Cardiac muscle cell (in vitro differentiated cells and primary cell): Measurements from ENCODE around the gene ZNF521. TPM values are rescaled to one million over a fixed set of nuclear protein-coding genes. Genes with fewer than 3 reads are reported as not detected.

Experiments
- DNase-seq, 2 donors: peaks; one replicate each; pipeline versions ENCODE4 v3.0.0 to v3.0.0-alpha.2; 2010 to 2017; ENCODE audit warnings: low read depth in 1 of 2, low spot score in 1 of 2
- H3K27ac ChIP-seq: fragments of 200-600 bp; sonication (generic); 2 replicates; pipeline ENCODE4 v1.5.1; 2016
- H3K27me3 ChIP-seq: fragments of 200-600 bp; sonication (generic); 2 replicates; pipeline ENCODE4 v1.6.0; 2016; ENCODE audit warnings: control low read depth
- H3K36me3 ChIP-seq: fragments of 200-600 bp; sonication (generic); 2 replicates; pipeline ENCODE4 v1.5.1; 2016; ENCODE audit warnings: control low read depth
- H3K4me1 ChIP-seq: fragments of 200-600 bp; sonication (generic); 2 replicates; pipeline ENCODE4 v1.8.1; 2017; ENCODE audit warnings: low read depth, mild to moderate bottlenecking, mixed run types
- H3K4me3 ChIP-seq: fragments of 200-600 bp; sonication (generic); 2 replicates; pipeline ENCODE4 v1.5.1; 2016; ENCODE audit warnings: mild to moderate bottlenecking
- H3K9me3 ChIP-seq: fragments of 200-600 bp; sonication (generic); 2 replicates; pipeline ENCODE4 v1.5.1; 2017; ENCODE audit warnings: low read depth, mild to moderate bottlenecking, control low read depth
- CTCF ChIP-seq: IDR thresholded peaks from 2 replicates; pipeline ENCODE4 v1.5.1; 2012; ENCODE audit warnings: low read depth, mild to moderate bottlenecking, low read length
- polyA plus RNA-seq: library from polyadenylated mRNA; unstranded; fragments of >200 nt; fragmentation: Nextera tagmentation; extraction: Ambion mirVana; gene quantifications from 2 replicates; pipeline ENCODE4 v1.2.1, GENCODE V29; 2016
- total RNA-seq: library from RNA; depleted of rRNA; stranded (reverse); fragments of >200 nt; gene quantifications from 2 replicates; pipeline ENCODE4 v1.2.3, GENCODE V29; 2016

Gene ZNF521
- total and polyA plus RNA-seq, 2 experiments from 2014 or later, result 34.2 to 442 TPM

- Histone ChIP-seq H3K36me3 (no peaks in the 10 kb centered on the region), H3K4me3 (no peak overlapping the region), H3K4me1 (peaks cover 14% of the 10 kb centered on the region), H3K27me3 (no peaks in the 10 kb centered on the region), H3K27ac (no peak overlapping the region), H3K9me3 (no peaks in the 10 kb centered on the region)
- DNase-seq, result no peak
- no peak for TF ChIP-seq CTCF
Measured at GRCh38 chr18:25176518-25177042, 175.4 kb downstream of the ZNF521 start.

GRCh38 chr18:25175558-25176517 is 176.1 kb downstream of the ZNF521 start:
- H3K36me3 ChIP-seq, result no peaks in the 10 kb centered on the region
- DNase-seq, result no peak
- peaks cover 6% of the 10 kb centered on the region for H3K4me1 ChIP-seq
- TF ChIP-seq CTCF, result no peak
- no peaks in the 10 kb centered on the region for H3K27me3 ChIP-seq
- H3K4me3 ChIP-seq, result no peak overlapping the region
- H3K9me3 ChIP-seq, result no peaks in the 10 kb centered on the region
- no peak overlapping the region for H3K27ac ChIP-seq

- no peaks in the 10 kb centered on the region for H3K9me3 ChIP-seq
- H3K4me3 ChIP-seq, result no peak overlapping the region
- H3K36me3 ChIP-seq, result no peaks in the 10 kb centered on the region
- no peak for DNase-seq
- TF ChIP-seq CTCF, result no peak
- no peaks in the 10 kb centered on the region for H3K27me3 ChIP-seq
- H3K27ac ChIP-seq, result no peak overlapping the region
- peaks cover 10% of the 10 kb centered on the region for H3K4me1 ChIP-seq
Measured at GRCh38 chr18:25174324-25174723, 177.6 kb downstream of the ZNF521 start.

- Histone ChIP-seq H3K4me1 (peaks cover 29% of the 10 kb centered on the region), H3K4me3 (no peak overlapping the region)
- TF ChIP-seq CTCF, result no peak
Measured at GRCh38 chr18:25171334-25171733, 180.6 kb downstream of the ZNF521 start.

GRCh38 chr18:25170402-25170801 is 181.6 kb downstream of the ZNF521 start:
- no peaks in the 10 kb centered on the region for H3K27me3 ChIP-seq
- H3K4me3 ChIP-seq, result no peak overlapping the region

More at GRCh38 chr18:25171334-25171733, 180.6 kb downstream of the ZNF521 start:
- Histone ChIP-seq H3K27ac (no peak overlapping the region), H3K9me3 (no peaks in the 10 kb centered on the region), H3K36me3 (no peaks in the 10 kb centered on the region), H3K27me3 (no peaks in the 10 kb centered on the region)
- no peak for DNase-seq

More at GRCh38 chr18:25170402-25170801, 181.6 kb downstream of the ZNF521 start:
- no peaks in the 10 kb centered on the region for H3K9me3 ChIP-seq
- H3K36me3 ChIP-seq, result no peaks in the 10 kb centered on the region
- H3K27ac ChIP-seq, result no peak overlapping the region
- no peak for DNase-seq
- peaks cover 34% of the 10 kb centered on the region for H3K4me1 ChIP-seq
- no peak for TF ChIP-seq CTCF
